ENCODE results near the gene NOTO.

Gene NOTO

GRCh38 chr2:73254343-73255006 lies 52.1 kb downstream of the NOTO start:
- TF ChIP-seq CTCF (IDR thresholded peaks at IDR 0.05; ENCODE audit: borderline replicate concordance, insufficient read depth, low read depth, low read length): no peak
- H3K4me3 ChIP-seq (ENCODE audit: low read depth, low read length): no peak overlapping the region

GRCh38 chr2:73255007-73255644 lies 52.8 kb downstream of the NOTO start:
- H3K4me3 ChIP-seq (ENCODE audit: low read depth, low read length): no peak overlapping the region
- no peak for TF ChIP-seq CTCF (IDR thresholded peaks at IDR 0.05; ENCODE audit: borderline replicate concordance, insufficient read depth, low read depth, low read length)

GRCh38 chr2:73255907-73256617 lies 53.7 kb downstream of the NOTO start:
- H3K4me3 ChIP-seq (ENCODE audit: low read depth, low read length): no peak overlapping the region
- no peak for TF ChIP-seq CTCF (IDR thresholded peaks at IDR 0.05; ENCODE audit: borderline replicate concordance, insufficient read depth, low read depth, low read length)

DNA sequence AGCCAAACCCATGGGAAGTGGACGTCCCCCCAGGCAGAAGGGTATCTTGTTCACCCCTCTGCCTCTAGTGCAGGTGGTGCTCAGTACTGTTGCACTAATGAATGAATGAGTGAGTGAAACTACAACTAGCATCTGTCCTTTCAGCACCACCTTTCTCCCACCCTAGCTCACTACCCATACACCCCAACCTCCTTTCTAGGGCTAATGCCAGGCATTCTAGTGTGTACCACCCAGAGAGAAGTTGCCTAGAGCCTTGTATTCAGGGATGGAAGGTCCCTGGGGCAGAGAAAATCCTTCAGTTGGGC lies 54.2 kb downstream of the NOTO start:
- no peak for TF ChIP-seq CTCF (IDR thresholded peaks at IDR 0.05; ENCODE audit: borderline replicate concordance, insufficient read depth, low read depth, low read length)
- H3K4me3 ChIP-seq (ENCODE audit: low read depth, low read length): no peak overlapping the region

GRCh38 chr2:73257021-73257420 lies 54.6 kb downstream of the NOTO start:
- no peak for TF ChIP-seq CTCF (IDR thresholded peaks at IDR 0.05; ENCODE audit: borderline replicate concordance, insufficient read depth, low read depth, low read length)
- no peak overlapping the region for H3K4me3 ChIP-seq (ENCODE audit: low read depth, low read length)

- no peak for TF ChIP-seq CTCF (IDR thresholded peaks at IDR 0.05; ENCODE audit: borderline replicate concordance, insufficient read depth, low read depth, low read length)
- no peak overlapping the region for H3K4me3 ChIP-seq (ENCODE audit: low read depth, low read length)
These were observed 55.2 kb downstream of the NOTO start for GRCh38 chr2:73257425-73258125.

Measured in GM12875 (cell line).